Esophagus mucosa (tissue), 1 donor: ENCODE measurements around the gene SUMF1. TPM values are rescaled to one million over a fixed set of nuclear protein-coding genes. Genes with fewer than 3 reads are reported as not detected.
A peak's percentile ranks its signal among the peaks of the same experiment; 100 is the strongest.
"Not testable (repeated sequence)": the region's sequence is repeated elsewhere in the genome, so short reads cannot be mapped to it uniquely, and the experiment has no call there.

ENCODE experiments used
- ATAC-seq: fragments of 200-7000 bp; cut with Tn5 transposase; one replicate; pipeline ENCODE4 v1.9.1; 2020
- total RNA-seq: library from RNA; stranded (reverse); gene quantifications from one replicate; pipeline ENCODE4 v1.2.4, GENCODE V29; 2023
- donor health status: DM: yes; HTN: yes; CAD: no.

SUMF1 gene
- total RNA-seq, 1 donor from 2014 or later, result 26.4 TPM

DNA sequence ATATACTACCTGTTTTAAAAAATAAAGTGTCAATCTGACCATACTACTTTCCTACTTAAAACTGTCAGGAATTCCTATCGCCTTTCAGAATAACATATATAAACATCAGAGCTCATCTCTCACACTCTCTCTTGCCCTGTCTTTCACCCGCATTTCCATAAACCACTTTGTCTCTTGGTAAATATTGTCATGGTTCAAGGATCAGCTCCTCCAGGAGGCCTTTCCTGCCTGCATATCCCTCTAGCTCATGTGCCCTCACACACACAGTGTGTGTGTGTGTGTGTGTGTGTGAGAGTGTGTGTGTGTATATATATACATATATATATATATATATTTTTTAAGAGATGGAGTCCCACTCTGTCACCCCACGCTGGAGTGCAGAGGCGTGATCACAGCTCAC lies 6.7 kb downstream of the SUMF1 start:
- no peak for ATAC-seq

DNA sequence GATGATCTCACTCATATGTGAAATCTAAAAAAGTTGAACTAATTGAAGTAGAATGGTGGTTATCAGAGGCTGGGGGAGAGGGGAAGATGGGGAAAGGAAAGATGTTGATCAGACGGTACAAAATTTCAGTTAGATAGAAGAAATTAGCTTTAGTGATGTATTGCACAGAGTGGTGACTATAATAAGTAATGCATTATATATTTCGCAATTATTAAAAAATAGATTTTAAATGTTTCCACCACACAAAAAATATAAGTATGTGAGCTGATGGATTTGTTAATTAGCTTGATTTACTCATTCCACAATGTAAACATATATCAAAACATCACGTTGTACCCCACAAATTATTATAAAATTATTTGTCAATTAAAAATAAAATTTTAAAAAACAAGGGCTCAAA lies 8.1 kb downstream of the SUMF1 start:
- no peak for ATAC-seq

DNA sequence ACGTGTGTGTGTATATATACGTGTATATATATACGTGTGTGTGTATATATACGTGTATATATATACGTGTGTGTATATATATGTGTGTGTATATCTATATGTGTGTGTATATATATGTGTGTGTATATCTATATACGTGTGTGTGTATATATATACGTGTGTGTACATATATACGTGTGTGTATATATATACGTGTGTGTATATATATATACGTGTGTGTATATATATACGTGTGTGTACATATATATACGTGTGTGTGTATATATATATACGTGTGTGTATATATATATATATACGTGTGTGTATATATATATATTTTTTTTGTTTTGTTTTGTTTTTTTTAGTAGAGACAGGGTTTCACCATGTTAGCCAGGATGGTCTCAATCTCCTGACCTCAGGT lies 10.3 kb downstream of the SUMF1 start:
- not testable (repeated sequence) for ATAC-seq

DNA sequence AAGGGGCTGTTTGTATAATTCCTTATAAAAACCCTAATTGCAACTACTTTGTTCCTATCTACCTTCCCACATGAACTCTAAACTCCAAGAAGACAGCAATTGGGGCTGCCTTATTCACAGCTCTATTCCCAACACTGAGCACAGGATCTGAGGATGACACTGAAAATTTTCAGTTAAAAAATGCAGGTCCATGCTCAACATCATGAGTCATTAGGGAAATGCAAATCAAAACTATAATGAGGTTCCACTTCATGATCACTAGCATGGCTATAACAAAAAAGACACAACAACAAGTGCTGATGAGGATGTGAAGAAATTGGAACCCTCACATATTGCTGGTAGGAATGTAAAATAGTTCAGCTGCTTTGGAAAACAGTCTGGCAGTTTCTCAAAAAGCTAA lies 12.9 kb downstream of the SUMF1 start:
- no peak for ATAC-seq

DNA sequence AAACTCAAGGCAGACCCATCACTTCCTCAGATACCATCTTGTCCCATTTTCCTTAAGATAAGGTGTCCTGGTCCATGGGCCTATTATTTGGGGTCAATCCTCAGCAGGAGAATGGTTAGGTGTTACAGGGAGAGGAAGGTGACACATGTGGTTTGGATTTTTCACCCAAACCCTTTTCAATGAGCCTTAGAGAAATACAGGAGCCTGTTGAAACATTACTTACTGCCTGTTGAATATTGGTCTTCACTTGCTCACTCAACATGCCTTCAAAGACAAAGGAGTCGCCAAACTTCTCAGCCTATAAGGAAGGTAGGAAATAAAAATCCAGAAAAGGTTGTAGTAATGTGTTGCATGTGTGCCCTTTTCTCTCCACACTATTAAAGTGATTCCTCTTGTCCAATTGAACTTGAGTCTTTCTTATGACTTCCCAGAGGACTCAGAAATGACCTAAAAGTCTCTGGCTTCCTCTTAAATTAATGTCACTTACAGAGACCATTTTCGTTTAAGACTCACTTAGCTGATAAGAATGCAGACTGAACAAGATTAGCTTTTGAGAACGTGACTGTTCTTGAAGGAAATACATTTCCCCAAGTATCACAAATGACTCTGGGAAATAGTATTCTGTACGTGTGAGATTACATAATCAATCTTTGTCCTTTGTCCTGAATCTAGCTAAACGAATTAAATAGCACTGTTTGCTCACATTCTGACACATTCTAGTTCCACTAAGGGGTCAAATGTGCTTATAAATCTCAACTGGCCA lies 17.8 kb downstream of the SUMF1 start:
- ATAC-seq, result no peak

DNA sequence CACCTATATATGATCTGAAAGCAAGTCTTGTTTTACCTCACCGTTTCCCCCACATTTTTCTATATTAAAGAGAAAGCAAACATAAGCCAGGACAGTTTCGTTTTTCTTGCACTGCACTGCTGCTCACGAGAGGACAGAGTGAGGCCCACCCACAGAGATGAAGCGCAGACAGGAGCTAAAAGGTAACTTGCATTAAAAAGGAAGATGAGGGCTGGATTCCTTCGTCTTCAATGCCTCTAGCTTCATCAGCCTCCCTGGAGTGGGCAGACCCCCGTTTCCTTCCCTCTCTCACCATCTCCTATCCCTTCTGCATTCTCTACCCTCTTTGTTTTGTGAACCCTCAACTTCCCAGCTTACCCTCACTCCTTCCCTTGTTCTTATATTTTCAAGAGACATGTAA lies 18.9 kb downstream of the SUMF1 start:
- no peak for ATAC-seq

DNA sequence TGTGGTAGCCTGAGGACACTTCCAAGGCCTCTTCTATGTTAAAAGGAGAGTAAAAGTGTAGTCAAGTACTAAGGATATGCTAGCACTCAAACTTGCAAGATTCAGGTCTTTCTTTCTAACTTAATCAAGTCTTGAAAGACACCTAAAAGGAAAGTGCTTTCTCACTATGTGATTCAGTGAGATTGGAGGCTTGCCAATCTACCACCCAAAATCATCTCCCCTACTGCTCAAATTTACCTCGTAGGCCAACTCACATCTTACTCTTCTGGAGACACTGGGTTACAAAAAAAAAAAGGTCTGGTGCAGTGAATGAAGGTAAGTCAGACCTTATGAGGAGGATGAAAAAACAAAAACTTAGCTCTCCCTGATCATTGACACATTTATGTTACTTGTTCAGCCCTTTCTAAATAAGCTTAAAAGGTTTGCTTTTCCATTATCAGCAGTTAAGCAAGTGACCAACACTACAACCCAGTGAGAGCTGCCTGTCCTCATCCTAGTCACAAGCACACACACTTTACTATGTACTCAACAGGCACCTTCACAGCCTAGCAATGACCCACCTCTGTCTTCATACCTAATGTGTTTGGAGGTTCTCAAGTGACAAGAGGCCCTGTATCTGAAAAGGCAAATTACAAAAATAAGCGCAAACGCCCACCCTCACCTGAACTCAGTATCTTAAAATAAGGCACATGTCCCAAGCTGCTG lies 19.6 kb downstream of the SUMF1 start:
- ATAC-seq, result no peak

DNA sequence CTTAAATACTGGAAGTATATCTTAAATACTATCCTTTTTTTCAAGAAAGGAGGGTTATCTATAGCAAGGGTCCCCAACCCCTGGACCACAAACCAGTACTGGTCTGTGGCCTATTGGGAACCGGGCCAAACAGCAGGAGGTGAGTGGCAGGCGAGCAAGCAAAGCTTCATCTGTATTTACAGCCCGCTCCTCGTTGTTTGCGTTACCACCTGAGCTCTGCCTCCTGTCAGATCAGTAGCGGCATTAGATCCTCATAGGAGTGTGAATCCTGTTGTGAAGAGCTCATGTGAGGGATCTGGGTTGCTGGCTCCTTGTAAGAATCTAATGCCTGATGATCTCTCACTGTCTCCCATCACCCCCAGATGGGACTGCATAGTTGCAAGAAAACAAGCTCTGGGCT lies 26.1 kb downstream of the SUMF1 start:
- ATAC-seq, result no peak

DNA sequence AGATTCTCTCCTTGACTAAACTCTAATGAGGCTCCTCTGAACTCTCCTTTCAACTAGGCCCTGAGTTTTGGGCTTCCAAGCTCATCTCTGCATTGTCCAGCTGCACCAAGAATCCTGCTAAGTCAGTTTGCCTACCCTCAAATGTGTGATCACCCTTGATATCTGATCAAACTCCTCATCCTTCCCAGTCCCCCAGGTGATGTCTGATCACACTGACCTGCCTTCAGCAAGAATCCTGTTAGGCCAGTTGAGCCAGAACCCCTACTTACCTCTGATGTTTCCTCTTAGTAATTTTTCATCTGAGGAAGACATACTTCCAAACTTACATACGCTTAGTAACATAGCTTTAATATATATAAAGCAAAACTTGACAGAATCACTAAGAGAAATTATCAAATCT lies 28.8 kb downstream of the SUMF1 start:
- ATAC-seq, result peak; percentile 72

DNA sequence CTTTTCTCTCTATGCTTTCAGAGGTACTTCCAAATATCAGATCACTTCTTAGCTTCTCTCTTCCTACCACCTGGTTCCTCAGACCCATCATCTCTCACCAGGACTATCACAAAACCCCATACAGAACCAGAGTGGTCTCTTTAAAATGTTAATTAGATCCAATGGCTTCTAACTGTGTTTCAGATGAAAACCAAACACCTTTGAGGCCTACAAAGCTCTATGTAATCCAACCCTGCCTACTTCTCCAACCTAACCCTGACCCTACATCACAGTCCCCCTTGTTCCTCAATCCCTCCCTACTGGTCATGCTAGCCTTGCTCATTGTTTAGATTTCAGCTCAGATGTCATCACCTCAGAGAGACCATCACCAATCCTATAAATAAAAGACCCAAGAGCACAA lies 34.8 kb downstream of the SUMF1 start:
- no peak for ATAC-seq

DNA sequence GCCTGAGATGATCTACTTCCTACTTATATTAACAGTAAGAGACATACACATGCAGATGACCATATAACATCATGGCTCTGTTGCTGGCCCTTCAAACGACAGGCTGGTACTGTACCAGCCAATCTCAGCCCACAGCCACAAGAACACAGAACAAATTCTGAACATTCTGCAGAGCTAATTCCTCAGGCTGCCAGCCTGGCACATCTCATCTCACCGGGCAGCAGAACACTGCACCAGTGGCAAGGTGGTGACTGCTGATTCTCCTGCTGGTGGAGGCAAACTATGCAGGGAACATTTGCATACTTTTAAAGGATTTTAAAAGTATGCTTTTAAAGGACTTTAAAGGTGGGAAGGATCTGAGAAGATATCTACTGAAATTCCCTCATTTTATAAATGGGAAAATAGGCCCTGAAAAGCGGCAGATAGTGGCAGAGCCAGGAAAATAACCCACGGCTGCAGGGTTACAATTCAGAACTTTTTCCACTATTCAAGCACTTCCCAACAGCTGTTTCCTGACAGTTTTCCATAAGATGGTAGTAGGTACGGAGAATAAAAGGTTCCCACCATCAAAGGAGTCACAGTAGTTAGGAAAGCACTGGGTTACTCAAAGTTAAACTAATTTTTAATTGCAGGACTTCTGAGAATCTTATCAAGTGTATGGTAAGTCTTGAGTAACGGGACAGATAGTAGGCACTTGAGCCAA lies 37.3 kb downstream of the SUMF1 start:
- ATAC-seq, result no peak

DNA sequence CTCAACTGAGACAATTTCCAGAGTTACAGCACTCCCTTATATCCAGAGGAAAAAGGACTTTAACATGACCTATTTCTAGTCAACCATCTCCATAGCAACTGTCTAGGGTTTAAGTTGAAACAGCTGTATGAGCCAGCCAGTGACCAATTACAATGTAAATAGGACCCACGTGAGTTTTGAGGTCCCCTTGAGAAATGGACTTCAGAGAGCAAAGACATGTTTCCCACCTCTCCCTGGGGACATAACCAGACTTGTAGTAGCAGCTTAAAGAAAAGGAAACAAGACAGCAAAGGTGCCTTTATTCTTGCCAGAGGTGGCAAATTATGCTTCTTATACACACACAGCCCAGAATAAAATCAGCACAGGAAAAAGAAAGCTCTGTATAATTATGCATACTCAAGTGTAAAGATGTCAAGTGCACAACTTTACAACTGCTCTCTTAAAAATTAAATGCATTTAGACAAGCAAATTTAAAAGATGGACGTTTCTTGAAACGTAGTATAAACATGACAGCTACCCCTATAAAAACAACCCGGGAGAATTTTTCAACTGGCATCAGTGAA lies 40.2 kb downstream of the SUMF1 start:
- ATAC-seq, result peak; percentile 71

DNA sequence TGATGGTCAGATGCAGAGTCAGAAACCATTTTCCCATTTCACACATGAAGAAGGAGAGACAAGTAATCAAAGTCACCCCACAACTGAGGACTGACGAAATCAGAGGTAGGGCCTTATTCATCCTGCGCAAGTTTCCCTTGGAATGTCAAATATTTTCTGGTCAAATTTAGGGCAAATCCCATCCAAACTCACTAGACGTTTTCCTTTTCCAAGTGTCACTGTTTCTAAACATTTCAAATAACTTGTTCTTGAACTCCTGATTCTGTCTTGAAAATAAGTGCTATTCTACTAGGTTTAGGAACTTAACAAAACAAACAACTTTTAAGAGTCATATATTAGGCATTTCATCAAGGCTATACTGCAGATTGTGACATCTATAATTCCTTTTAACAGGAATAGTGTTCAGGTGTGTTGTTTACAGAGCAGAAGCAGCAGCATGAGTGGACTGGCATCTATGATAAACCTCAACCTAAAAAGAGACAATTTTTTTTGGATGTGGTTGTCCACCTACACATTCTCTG lies 40.7 kb downstream of the SUMF1 start:
- peak; percentile 8 for ATAC-seq

DNA sequence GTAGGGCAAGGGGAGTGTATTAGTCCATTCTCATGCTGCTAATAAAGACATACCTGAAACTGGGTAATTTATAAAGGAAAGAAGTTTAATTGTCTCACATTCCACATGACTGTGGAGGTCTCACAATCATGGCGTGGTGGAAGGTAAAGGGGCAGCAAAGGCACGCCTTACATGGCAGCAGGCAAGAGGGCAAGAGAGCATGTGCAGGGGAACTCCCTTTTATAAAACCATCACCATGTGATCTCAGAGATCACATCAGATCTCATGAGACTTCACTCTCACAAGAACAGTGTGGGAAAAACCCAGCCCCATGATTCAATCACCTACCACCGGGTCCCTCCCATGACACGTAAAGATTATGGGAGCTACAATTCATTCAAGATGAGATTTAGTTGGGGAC lies 41.4 kb downstream of the SUMF1 start:
- no peak for ATAC-seq

DNA sequence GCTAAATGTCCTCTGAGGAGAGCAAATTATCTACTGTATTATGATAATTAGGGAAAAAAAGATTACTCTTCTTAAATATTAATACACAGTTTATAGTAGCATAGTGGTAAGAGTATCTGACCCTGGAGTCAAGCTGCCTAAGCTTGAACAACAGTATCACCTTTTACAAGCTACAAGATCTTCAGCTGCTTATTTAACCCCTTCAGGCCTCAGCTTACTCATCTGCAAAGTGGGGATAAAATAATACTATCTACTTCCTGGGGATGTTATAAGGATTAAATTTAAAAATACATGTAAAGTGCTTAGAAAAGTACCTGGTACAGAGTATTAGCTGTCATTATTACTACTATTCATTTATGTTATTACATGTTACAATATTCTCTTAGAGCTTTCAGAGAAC lies 42.0 kb downstream of the SUMF1 start:
- ATAC-seq, result no peak

DNA sequence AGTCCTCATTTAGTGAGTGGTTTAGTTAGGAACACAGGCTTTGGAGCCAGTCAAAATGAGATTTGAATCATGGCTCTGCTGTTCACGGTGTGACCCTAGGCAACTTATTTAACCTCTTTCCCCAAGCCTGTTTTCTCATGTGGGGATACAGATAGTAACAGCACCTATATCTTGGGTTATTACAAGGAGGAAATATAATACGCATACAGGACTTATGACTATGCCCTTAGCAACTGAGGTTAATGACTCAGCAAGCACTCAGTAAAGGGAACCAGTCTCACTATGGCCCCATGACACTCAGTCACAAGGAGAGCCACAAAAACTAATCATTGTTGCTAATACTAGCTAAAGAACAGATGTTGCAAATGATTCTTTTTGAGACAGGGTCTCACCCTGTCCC lies 45.9 kb downstream of the SUMF1 start:
- peak; percentile 85 for ATAC-seq

DNA sequence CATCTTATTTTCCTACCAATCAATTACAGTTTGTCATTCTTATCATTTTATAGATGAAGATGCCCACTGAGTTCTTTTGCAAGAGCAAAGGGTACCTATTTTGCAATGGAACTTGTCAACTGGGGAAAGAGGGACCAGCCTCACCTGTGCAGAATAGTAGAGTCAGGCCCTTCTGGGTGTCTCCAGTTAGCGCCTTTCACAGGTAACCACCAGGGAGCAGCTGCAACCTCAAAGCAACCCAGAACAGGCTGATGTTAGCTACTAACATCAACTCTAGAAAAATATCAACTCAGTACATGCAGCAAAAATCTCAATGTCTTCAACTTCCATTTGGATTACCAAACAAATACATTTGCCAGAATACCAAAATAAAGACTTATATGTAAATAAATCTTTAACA lies 47.1 kb downstream of the SUMF1 start:
- ATAC-seq, result no peak

DNA sequence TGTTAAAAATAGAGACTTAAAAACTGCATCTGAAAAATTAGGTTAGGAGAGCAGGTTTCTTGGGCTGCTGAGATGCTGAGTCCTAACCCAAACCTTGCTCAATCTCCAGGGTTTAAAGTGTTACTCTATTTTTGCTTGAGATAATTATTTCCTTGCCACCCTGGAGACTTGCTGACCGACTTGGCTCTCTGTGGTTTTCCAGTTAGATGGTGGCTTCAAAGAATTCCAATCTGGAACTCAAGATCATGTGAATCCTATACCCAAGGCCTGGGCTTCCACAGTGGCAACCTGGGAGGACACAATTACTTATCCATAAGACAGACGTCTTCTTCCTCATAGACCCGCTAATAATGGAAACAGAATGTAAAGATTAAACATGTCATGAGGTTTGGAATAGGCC lies 47.7 kb downstream of the SUMF1 start:
- no peak for ATAC-seq

DNA sequence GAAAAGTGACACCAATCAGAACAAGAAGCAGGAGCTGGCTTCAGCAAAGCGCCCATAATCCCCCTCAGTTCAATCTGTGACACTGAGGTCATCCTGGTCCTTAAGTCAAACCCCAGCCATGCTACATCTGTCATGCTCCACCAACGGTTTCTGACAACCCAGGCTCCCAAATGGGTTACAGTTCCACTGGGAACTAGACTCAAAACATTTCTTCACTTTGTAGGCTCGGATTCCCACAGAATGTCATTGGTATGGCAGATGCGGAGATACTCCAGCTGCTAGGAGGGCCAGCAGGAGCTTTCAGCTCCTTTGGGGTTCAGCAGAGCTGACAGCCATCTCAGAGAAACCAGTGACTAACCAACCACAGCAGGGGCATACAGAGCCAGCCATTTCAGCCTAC lies 48.9 kb downstream of the SUMF1 start:
- ATAC-seq, result no peak

DNA sequence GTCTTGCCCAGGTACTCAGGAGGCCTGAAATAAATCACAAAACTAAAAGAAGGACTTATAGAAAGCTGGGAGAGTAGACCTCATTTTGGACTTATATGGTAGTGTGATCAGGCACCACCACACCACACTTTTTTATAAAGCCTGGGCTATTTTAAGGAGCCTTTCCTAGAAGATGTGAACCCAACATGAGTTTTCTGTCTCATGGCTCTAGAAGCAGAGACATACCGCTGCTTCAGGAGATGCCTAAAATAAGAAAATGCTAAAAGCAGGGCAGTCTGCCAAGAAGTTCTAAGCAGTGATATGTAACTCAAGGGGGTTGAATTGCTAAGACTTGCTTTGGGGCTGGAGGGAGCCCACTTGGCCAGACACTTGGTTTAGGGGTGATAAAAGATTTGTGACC lies 49.6 kb downstream of the SUMF1 start:
- ATAC-seq, result no peak

DNA sequence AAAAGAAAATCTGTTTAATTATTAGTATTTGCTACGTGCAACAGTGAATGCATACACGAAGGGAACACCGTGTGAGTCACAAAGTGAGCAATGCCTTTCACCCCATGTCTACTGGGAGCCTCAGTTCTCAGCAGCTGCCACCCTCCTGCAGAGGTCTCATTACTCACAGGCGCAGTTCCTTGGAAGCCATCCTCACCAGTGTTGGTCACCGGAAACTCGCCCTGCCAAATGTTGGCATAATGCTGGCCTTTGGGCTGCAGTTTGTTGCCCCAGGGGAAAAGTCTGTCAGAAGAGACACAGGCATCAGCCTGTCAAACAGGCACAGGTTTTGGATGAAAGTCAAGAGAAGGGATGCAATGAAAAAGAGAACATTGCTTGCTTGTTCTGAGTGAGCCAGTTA lies 50.1 kb downstream of the SUMF1 start:
- peak; percentile 99 for ATAC-seq

DNA sequence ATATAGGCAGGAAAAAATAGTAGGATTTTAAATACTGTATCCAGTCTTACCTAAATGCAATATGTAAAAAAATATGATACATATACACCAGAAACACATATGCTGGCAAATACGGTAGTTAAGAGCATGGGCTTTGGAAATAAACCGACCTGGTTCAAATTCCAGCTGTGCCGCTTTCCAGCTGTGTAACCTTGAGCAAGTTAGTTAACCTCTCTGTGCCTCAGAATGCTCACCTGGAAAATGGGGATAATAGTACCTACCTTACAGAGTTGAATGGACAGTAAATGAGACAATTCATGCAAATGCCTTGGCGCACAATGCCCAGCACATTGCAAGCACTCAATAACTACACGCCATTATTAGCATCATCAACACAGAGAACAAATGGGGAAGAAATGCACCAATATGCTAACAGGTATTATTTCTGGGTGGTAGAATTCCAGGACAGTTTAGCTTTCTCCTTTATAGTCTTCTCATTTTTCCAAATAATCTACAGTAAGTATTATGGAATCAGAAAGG lies 50.6 kb downstream of the SUMF1 start:
- ATAC-seq, result no peak

DNA sequence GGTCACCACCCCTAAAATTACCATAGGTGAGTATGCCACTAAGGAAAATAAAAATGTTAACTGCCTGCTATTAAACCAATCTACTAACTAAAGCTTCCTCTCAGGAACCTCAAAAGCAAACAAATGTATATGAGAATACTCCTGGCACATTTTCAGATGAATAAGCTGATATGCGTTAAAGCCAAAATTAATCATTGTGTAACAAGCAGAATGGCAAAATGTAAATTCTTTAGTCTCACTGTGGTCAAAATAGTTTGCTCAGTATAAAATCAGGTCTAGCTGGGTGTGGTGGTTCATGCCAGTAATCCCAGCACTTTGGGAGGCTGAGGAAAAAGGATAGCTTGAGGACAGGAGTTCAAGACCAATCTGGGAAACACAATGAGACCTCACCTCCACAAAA lies 53.6 kb downstream of the SUMF1 start:
- ATAC-seq, result no peak
